PC-9 (cell line): ENCODE measurements around the gene DCAF6.

Experiments
- EZH2 ChIP-seq: fragments of 200-600 bp; sonication (generic); IDR thresholded peaks from 2 replicates; pipeline ENCODE4 v1.8.0; 2017; ENCODE audit warnings: antibody characterized with exemption, low read depth
- TF ChIP-seq, protein P1 (sequence below): fragments of 200-600 bp; sonication (generic); conservative IDR thresholded peaks from 2 replicates; pipeline ENCODE4 v1.6.1; 2017; ENCODE audit warnings: mixed run types, antibody characterized with exemption, mild to moderate bottlenecking, moderate library complexity

DNA sequence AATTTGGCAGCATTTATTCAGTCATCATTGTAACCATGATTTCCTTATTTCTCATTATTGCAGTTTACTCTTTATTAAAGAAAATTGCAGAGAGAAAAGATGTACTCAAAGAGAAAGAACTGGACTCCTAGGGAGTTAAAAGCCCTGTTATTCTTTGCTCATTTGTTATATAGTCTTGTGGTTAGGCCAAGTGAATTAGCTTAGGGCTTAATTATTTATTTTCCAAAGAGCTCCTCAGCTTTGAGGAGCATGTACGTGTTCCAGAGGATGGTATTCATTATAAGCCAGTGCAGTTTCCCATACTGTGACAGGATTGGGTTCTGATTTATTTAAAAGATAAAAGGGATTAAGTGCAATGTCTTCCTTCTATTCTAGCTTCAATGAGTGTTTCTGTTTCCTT, 113.8 kb downstream of the DCAF6 start:
- TF ChIP-seq, protein P1, sequence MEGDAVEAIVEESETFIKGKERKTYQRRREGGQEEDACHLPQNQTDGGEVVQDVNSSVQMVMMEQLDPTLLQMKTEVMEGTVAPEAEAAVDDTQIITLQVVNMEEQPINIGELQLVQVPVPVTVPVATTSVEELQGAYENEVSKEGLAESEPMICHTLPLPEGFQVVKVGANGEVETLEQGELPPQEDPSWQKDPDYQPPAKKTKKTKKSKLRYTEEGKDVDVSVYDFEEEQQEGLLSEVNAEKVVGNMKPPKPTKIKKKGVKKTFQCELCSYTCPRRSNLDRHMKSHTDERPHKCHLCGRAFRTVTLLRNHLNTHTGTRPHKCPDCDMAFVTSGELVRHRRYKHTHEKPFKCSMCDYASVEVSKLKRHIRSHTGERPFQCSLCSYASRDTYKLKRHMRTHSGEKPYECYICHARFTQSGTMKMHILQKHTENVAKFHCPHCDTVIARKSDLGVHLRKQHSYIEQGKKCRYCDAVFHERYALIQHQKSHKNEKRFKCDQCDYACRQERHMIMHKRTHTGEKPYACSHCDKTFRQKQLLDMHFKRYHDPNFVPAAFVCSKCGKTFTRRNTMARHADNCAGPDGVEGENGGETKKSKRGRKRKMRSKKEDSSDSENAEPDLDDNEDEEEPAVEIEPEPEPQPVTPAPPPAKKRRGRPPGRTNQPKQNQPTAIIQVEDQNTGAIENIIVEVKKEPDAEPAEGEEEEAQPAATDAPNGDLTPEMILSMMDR = no peak
- TF ChIP-seq EZH2 = no peak
